HK-2 (cell line): ENCODE measurements around the gene MGME1.

Experiments
- DNase-seq: peaks from one replicate; pipeline ENCODE4 v3.0.0-alpha.2; 2018; ENCODE audit not compliant: unreplicated experiment

Gene MGME1

GRCh38 chr20:17940224-17940971 is 28.4 kb upstream of the MGME1 start:
- no peak for DNase-seq

GRCh38 chr20:17941087-17941825 is 27.6 kb upstream of the MGME1 start:
- no peak for DNase-seq

- DNase-seq, result no peak
These were observed 27.0 kb upstream of the MGME1 start for GRCh38 chr20:17941826-17942196.

GRCh38 chr20:17943343-17943742 is 25.5 kb upstream of the MGME1 start:
- no peak for DNase-seq

GRCh38 chr20:17944854-17945474 is 23.9 kb upstream of the MGME1 start:
- no peak for DNase-seq

- no peak for DNase-seq
These were observed 22.8 kb upstream of the MGME1 start for GRCh38 chr20:17946040-17946439.

- DNase-seq, result no peak
These were observed 22.0 kb upstream of the MGME1 start for GRCh38 chr20:17946572-17947473.

- DNase-seq, result no peak
These were observed 21.4 kb upstream of the MGME1 start for GRCh38 chr20:17947474-17947815.

GRCh38 chr20:17948442-17948841 is 20.4 kb upstream of the MGME1 start:
- DNase-seq, result no peak

GRCh38 chr20:17949899-17950298 is 18.9 kb upstream of the MGME1 start:
- no peak for DNase-seq

GRCh38 chr20:17950670-17951069 is 18.1 kb upstream of the MGME1 start:
- no peak for DNase-seq

GRCh38 chr20:17951323-17951722 is 17.5 kb upstream of the MGME1 start:
- DNase-seq, result no peak

- no peak for DNase-seq
These were observed 15.8 kb upstream of the MGME1 start for GRCh38 chr20:17952692-17953684.

- DNase-seq, result no peak
These were observed 14.9 kb upstream of the MGME1 start for GRCh38 chr20:17953935-17954334.

GRCh38 chr20:17955302-17955701 is 13.5 kb upstream of the MGME1 start:
- DNase-seq, result no peak

- DNase-seq, result no peak
These were observed 12.6 kb upstream of the MGME1 start for GRCh38 chr20:17956099-17956685.

GRCh38 chr20:17957505-17958363 is 11.1 kb upstream of the MGME1 start:
- no peak for DNase-seq

- DNase-seq, result no peak
These were observed 10.2 kb upstream of the MGME1 start for GRCh38 chr20:17958373-17959256.
